Stomach (tissue), 9 donors: ENCODE measurements around the gene KDM4B. TPM values are rescaled to one million over a fixed set of nuclear protein-coding genes. Genes with fewer than 3 reads are reported as not detected.
A peak's percentile ranks its signal among the peaks of the same experiment; 100 is the strongest.

Source experiments
- DNase-seq, 2 donors: peaks; one replicate each; pipeline versions ENCODE4 v3.0.0 to v3.0.0-alpha.2; 2013 to 2019
- H3K27ac ChIP-seq, 5 donors: fragments of 200-600 bp in 4 of 5; sonication (generic) in 4 of 5; one replicate each; pipeline ENCODE4 v1.5.1; 2013 to 2019; ENCODE audit warnings: mild to moderate bottlenecking in 1 of 5, moderate library complexity in 1 of 5
- H3K27me3 ChIP-seq, 3 donors: fragments of 200-600 bp; sonication (generic); one replicate each; pipeline ENCODE4 v1.5.1; 2017 to 2019; ENCODE audit warnings: mixed run types in 1 of 3
- H3K36me3 ChIP-seq, 4 donors: fragments of 200-600 bp; sonication (generic); 1 replicate in 3 of 4; 2 replicates in 1 of 4; pipeline ENCODE4 v1.5.1; 2016 to 2019
- H3K4me1 ChIP-seq, 4 donors: fragments of 200-600 bp; sonication (generic); one replicate each; pipeline ENCODE4 v1.5.1; 2016 to 2019
- H3K4me3 ChIP-seq, 4 donors: fragments of 200-600 bp; sonication (generic) in 3 of 4; one replicate each; pipeline ENCODE4 v1.5.1; 2016 to 2019; ENCODE audit warnings: mild to moderate bottlenecking in 1 of 4
- H3K9me3 ChIP-seq, 4 donors: fragments of 200-600 bp; sonication (generic); one replicate each; pipeline ENCODE4 v1.5.1; 2016 to 2019
- EP300 ChIP-seq: sonication (generic); formaldehyde crosslinking; IDR thresholded peaks from one replicate; pipeline ENCODE4 v1.6.1; 2017; ENCODE audit warnings: antibody characterized with exemption
- POLR2A ChIP-seq, 4 donors: fragments of 450-650 bp; IDR thresholded peaks; one replicate each; pipeline ENCODE4 v1.6.1; 2016; ENCODE audit warnings: antibody characterized with exemption in 4 of 4, control low read depth in 2 of 4, mild to moderate bottlenecking in 1 of 4, moderate library complexity in 1 of 4
- POLR2AphosphoS5 ChIP-seq, 3 donors: sonication (generic); formaldehyde crosslinking; IDR thresholded peaks; one replicate each; pipeline ENCODE4 v1.6.1; 2016; ENCODE audit warnings: antibody characterized with exemption in 3 of 3
- WGBS, 5 donors: extraction: QIAGEN DNeasy Blood & Tissue Kit in 3 of 5; methylation state at CpG; one replicate each; pipeline versions ENCODE4 v1.1.5 to v1.1.7; 2013 to 2018; 5-methylcytosine and 5-hydroxymethylcytosine counted together
- intact Hi-C: fragments of 100-400 bp; cut with DNase I; formaldehyde crosslinking; loops from one replicate; pipeline ENCODE4 v1.15.1; 2023; ENCODE audit warnings: low total_unique reads
- polyA plus RNA-seq, 3 donors: library from polyadenylated mRNA; stranded (reverse); fragments of 200-250 nt; gene quantifications; one replicate each; pipeline ENCODE4 v1.2.3, GENCODE V29; 2013
- total RNA-seq, 5 donors: library from RNA; depleted of rRNA; stranded (reverse); fragments of >200 nt; gene quantifications; one replicate each; pipeline versions ENCODE4 v1.1.0 to v1.2.3, GENCODE V29; 2014 to 2016
- TF ChIP-seq, protein P1 (sequence below), 7 experiments: fragments of 450-650 bp in 4 of 7; fragments of 200-600 bp in 3 of 7; sonication (generic) in 3 of 7; IDR thresholded peaks; one replicate each; pipeline ENCODE4 v1.5.1; 2016 to 2019; ENCODE audit warnings: antibody characterized with exemption in 7 of 7, control low read depth in 2 of 7, mild to moderate bottlenecking in 1 of 7
- donor health status: healthy with polysubstance abuse.
- donor health status: Bipolar disorder and iron deficiency.
- donor health status: healthy.

KDM4B gene
- total and polyA plus RNA-seq, 8 donors, result 5.2 to 202 (median 29.4) TPM

DNA sequence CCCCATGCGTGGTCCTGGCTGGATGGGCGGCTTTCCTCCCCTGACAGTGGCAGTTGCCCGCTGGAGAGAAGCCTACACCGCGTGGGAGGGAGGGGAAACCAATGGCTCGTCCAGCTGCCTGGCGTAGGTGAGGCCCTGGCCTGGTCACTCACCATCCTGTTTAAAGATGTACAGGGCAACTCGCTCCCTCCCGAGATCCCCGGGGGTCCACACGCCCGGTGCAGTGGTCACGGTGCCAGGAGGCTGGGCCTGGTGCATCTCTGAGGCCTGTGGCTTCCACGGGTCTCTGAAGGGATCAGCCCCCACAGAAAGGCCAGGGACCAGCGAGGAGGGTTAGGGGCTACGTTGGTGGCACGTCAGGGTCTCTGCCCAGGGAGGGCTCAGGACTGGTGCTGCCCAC lies 156.5 kb downstream of the KDM4B start:
- Histone ChIP-seq H3K36me3 (peaks cover 13 to 57% (median 47%) of the 10 kb centered on the region in 4 donors), H3K27ac (no peak overlapping the region), H3K4me1 (peaks cover 25 to 39% (median 32%) of the 10 kb centered on the region in 4 donors), H3K4me3 (no peak overlapping the region), H3K9me3 (no peaks in the 10 kb centered on the region), H3K27me3 (no peaks in the 10 kb centered on the region)
- TF ChIP-seq POLR2A (IDR thresholded peaks at IDR 0.05), result no peak
- no peak for TF ChIP-seq EP300
- no peak for TF ChIP-seq POLR2AphosphoS5 (IDR thresholded peaks at IDR 0.05)
- TF ChIP-seq, protein P1, sequence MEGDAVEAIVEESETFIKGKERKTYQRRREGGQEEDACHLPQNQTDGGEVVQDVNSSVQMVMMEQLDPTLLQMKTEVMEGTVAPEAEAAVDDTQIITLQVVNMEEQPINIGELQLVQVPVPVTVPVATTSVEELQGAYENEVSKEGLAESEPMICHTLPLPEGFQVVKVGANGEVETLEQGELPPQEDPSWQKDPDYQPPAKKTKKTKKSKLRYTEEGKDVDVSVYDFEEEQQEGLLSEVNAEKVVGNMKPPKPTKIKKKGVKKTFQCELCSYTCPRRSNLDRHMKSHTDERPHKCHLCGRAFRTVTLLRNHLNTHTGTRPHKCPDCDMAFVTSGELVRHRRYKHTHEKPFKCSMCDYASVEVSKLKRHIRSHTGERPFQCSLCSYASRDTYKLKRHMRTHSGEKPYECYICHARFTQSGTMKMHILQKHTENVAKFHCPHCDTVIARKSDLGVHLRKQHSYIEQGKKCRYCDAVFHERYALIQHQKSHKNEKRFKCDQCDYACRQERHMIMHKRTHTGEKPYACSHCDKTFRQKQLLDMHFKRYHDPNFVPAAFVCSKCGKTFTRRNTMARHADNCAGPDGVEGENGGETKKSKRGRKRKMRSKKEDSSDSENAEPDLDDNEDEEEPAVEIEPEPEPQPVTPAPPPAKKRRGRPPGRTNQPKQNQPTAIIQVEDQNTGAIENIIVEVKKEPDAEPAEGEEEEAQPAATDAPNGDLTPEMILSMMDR (IDR thresholded peaks at IDR 0.05), result no peak
- DNase-seq, result no peak
- intact Hi-C loops, result no loop called here
- 86 to 93% (median 89%) methylated on average over 12 to 17 of the region's 17 CpGs for WGBS, 5 donors

DNA sequence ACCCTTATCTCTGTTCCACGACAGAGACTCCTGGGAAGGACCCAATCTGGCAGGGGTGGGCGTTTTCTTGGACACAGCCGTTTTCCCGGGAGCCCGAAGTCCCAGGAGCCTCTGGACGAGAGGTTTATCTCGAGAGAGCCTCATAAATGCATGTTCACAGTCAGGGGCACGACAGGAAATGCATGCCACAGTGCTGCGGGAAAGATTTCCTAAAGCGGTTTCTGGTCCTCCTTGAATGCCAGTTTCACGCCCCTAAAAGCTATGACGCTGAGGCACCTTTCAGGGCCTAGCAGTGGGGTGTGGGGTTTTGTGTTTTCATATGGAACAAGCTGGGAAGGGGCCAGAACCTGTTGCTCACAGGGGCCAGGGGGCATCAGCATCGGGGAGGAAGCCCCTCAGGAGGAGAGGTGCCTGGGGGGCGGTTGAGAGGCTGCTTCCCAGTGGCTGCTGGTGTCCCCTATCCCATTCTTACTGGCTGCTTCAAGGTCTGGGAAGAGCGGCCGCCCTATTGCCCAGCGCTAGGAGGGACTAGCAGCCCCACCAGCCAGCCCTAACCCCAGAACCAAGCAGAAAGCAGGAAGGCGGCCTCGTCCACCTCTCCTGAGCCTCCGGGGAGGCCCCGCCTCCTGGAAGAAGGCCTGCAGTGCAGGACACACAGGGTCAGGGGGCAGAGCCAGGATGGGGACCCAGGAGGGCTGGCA lies 157.0 kb downstream of the KDM4B start:
- TF ChIP-seq EP300 (no peak), POLR2AphosphoS5 (IDR thresholded peaks at IDR 0.05) (no peak), POLR2A (IDR thresholded peaks at IDR 0.05) (no peak)
- TF ChIP-seq, protein P1 (IDR thresholded peaks at IDR 0.05), result no peak
- peaks cover 25 to 39% (median 32%) of the 10 kb centered on the region in 4 donors for H3K4me1 ChIP-seq
- peaks cover 13 to 56% (median 47%) of the 10 kb centered on the region in 4 donors for H3K36me3 ChIP-seq
- H3K27me3 ChIP-seq, result no peaks in the 10 kb centered on the region
- no peaks in the 10 kb centered on the region for H3K9me3 ChIP-seq
- no peak overlapping the region for H3K4me3 ChIP-seq
- 66 to 77% (median 73%) methylated on average over 12 to 21 of the region's 21 CpGs for WGBS, 5 donors
- intact Hi-C loops, result no loop called here
- H3K27ac ChIP-seq, result no peak overlapping the region
- no peak for DNase-seq

DNA sequence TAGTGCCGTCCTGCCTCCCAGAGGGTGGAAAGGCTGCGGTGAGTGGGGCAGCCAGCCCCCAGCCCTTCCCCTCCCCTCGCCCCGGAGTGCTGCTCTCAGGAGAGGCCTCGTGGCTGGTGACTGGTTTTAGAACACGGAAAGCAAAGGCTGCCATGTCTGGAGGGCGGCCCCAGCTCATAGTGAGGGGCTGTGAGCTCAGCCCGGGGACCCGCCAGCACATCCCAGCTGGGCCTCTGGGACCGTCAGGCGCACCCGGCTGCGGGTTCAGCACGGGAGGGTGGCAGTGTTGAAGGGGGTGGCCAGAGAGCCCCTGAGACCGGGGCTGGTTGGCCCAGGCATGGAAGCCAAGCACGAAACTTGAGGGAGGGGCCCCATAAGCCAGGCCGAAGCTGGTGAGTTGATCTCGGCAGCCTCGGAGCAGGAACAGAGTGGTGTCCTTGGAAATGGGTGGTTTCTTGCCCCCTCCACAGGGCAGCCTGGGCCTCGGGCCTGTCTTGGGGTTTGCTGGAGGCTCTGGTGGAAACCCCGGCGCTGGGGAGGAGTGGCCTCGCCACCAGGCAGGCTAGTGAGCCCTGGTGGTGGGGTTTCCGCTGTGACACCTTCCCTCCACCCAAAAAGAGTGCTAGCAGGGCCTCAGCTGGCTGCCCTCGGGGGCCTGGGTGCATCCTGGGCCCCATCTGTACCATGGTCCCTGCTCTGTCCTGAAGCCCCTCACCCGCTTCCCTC lies 157.7 kb downstream of the KDM4B start:
- no peak for DNase-seq
- Histone ChIP-seq H3K27me3 (no peaks in the 10 kb centered on the region), H3K9me3 (no peaks in the 10 kb centered on the region), H3K4me1 (peaks cover 25 to 39% (median 32%) of the 10 kb centered on the region in 4 donors), H3K36me3 (peaks cover 12 to 53% (median 44%) of the 10 kb centered on the region in 4 donors), H3K27ac (no peak overlapping the region), H3K4me3 (no peak overlapping the region)
- TF ChIP-seq EP300, result no peak
- no peak for TF ChIP-seq POLR2AphosphoS5 (IDR thresholded peaks at IDR 0.05)
- TF ChIP-seq, protein P1 (IDR thresholded peaks at IDR 0.05), result no peak
- TF ChIP-seq POLR2A (IDR thresholded peaks at IDR 0.05), result no peak
- WGBS, 5 donors, result 90 to 96% (median 94%) methylated on average over 11 to 26 of the region's 26 CpGs
- intact Hi-C loops, result no loop called here

DNA sequence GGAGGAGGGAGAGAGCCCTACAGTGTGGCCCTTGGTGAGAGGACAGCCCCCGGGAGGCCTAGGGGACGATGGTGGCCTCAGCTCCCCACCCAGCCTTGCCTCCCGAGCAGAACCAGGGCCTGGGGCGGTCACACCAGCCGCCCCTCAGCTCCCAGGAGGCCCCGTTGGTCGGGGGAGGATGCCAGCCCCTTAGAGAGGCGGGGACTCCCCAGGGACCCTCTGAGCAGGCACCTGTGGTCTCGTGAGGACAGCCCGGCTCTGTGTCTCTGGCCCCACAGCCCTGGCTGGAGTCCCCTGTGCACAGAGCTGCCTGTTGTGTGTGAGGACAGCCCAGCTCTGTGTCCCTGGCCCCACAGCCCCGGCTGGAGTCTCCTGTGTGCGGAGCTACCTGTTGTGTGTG lies 158.8 kb downstream of the KDM4B start:
- no peak for TF ChIP-seq EP300
- TF ChIP-seq POLR2A (IDR thresholded peaks at IDR 0.05), result no peak
- TF ChIP-seq, protein P1 (IDR thresholded peaks at IDR 0.05), result no peak
- no peak for TF ChIP-seq POLR2AphosphoS5 (IDR thresholded peaks at IDR 0.05)
- Histone ChIP-seq H3K4me3 (no peak overlapping the region), H3K27me3 (no peaks in the 10 kb centered on the region), H3K9me3 (no peaks in the 10 kb centered on the region), H3K36me3 (peaks cover 11 to 53% (median 44%) of the 10 kb centered on the region in 4 donors), H3K27ac (peak overlapping the region in 3 of 5 donors; percentile 32 to 60 (median 47)), H3K4me1 (peaks cover 25 to 39% (median 32%) of the 10 kb centered on the region in 4 donors)
- intact Hi-C loops, result no loop called here
- no peak for DNase-seq
- 49 to 74% (median 72%) methylated on average over 2 to 12 of the region's 12 CpGs for WGBS, 5 donors
